ENCODE measurements around the gene MAT1A.
"Not testable (repeated sequence)": the region's sequence is repeated elsewhere in the genome, so short reads cannot be mapped to it uniquely, and the experiment has no call there.

MAT1A gene

DNA sequence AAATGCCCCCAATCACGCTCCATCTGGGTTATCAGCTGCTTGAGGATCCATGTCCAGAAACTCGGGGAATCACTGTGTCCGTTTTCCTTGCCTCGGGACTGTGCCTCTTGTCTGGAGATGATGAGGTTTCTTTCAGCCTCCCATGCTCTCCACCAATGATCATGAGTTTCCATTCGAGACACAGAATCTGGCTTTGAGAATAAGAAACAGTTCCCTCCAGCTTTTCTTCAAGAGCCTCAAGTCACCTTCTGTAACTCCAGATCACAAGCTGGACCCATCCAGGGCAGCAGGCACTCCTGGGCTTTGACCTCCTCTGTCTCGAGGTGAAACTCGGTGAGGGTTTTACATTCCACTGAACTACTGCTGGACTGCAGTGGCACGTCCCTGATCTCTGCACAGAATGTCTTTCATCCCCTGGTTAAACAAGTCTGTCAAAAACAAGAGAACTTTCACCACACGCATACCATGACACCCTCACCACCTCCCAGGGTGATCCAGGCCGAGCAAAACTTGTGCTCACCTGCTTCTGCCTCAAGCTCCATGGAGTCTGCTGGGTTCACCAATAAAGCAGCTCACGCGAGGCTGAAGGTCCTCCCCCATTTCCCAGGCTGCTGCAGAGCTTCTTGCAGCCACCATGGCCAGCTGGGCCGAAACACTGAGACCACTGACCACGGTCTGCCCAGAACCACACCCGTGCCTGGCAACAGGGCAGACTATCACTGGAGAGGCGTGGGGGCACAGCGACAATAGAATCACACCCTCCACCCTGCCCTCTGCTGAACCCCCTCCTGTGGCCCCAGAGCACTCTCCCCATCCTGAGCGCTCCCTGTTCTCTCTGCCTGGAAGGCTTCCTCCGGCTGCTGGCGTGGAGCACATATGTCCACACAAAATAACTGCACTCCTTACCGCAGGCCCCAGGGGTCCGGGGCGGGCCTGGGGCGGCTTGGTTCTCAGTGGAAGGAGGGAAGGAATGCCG is 25.1 kb downstream of the MAT1A start:
- DNase-seq, result no peak

- DNase-seq, result no peak
These were observed 28.0 kb downstream of the MAT1A start for GRCh38 chr10:80261316-80262030.

GRCh38 chr10:80260295-80261243 is 28.9 kb downstream of the MAT1A start:
- no peak for DNase-seq

GRCh38 chr10:80259405-80259871 is 30.0 kb downstream of the MAT1A start:
- DNase-seq, result no peak

DNA sequence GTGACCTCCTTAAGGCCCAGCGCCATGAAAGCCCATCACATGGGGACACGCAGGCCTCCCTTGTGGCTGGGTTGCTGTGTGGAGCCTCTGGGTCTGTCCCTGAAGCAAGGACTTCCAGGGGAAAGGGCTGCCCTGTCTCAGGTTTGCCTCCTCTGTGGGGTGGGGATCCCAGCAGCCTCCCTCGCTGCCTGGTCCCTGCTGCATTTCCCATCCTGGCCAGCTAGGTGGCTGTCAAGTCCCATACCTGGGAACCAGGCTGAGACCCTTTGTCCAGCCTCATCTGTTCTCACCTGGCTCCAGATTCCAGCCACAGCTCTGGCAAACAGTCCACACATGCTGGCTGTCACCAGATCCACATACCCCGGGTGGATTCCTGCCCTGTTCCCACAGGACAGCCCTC is 32.7 kb downstream of the MAT1A start:
- DNase-seq, result not testable (repeated sequence)

DNA sequence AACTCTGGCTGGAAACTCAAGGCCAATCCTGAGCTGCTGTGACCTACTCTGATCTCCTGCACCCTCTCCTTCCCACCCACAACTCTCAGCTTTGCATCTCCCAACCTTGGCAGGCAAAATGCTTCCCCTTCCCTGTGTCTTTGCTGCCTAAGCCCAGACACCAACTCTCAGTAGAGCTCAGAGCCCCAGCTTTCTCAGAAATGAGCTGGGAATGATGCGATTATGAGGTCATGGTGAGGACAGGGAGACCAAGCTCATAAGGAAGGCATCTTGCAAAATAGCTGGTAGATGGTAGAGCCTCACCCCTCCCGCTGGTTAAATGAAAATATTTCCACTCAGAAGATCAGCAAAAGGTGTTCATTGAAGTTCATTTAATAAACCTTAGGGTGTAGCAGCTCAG is 34.7 kb downstream of the MAT1A start:
- not testable (repeated sequence) for DNase-seq

GRCh38 chr10:80253963-80254271 is 35.5 kb downstream of the MAT1A start:
- not testable (repeated sequence) for DNase-seq

- no peak for DNase-seq
These were observed 36.0 kb downstream of the MAT1A start for GRCh38 chr10:80253266-80253962.

- DNase-seq, result no peak
These were observed 37.1 kb downstream of the MAT1A start for GRCh38 chr10:80252296-80252887.

DNA sequence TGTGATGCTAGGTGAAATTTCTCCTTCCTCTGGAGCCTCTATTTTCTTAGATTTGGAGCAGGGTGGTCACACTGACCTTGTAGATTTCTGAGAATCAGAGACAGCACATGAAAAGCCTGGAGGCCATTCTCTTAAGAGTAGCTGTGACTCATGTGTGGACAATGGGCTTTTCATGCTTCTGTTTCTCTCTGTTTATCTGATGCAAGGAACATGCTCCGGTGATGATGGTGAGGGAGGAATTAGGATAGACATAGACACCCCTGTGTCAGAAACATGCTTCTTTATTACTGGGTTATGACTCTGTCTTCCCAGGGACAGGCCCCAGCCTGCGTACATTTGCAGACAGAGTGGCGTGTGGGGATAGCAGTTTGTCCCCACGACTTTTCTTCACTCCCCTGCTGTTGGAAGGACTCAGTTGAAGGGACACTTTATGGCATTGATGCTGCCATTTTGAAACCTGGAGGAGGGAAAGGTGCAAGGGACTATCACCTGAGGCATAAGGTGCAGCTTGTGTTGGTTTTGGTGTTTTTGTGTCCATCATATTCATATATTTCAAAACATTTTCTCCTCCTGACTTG is 37.7 kb downstream of the MAT1A start:
- DNase-seq, result not testable (repeated sequence)

DNA sequence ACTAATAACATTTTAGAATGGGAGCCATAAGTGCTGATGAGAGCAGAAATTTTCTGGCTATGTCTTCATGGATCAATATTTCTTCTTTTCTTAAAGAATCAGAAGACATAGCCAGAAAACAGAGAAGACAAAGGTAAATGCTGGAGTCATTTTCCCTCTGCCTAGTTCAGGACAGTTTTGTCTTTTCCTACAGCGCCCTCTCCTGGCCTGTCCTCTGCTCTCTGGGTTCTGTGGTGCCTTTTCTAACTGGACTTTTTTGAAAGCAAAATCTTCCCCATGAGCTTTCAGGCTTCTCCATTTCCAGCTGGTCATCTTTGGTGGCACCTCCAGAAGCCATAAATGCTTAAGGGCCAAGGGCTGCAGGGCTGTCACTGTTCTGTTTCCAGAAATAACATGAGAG is 39.1 kb downstream of the MAT1A start:
- DNase-seq, result not testable (repeated sequence)

- DNase-seq, result not testable (repeated sequence)
These were observed 39.6 kb downstream of the MAT1A start for GRCh38 chr10:80249906-80250305.

GRCh38 chr10:80247611-80248010 is 41.8 kb downstream of the MAT1A start:
- not testable (repeated sequence) for DNase-seq

DNA sequence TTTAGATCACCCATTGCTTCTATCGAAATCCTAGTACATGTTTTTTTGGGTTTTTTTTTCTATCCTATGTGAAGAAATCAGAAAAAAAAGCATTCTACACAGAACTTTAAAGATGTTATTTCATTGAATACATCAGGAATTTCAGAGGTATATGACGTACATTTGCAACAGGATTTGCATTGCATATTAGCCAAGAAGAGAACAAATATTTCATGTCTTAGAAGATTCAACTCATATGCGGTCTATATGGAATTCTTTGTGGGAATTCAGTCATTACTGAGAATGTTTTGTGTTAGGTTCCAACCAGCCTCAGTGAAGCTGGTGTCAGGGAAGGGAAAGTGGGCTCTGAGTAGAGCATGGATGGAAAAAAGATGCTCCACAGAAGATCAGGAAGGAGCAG is 45.1 kb downstream of the MAT1A start:
- not testable (repeated sequence) for DNase-seq

DNA sequence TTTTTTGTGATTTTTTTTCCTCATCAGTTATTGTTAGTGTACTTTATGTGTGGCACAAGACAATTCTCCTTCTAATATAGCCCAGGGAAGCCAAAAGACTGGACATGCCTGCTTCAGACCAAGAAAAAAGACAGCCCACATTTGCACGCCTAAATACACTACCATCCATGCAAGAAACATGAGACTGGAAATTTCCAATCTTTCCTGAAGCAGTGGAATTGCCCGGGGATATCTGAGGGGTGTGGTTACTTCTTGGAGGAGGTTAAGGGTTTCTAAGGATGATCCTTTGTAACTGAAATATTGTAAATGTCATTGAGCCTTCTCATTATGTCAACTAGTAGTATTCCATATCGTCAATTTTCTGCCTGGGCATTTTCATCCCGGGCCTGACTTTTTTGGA is 47.1 kb downstream of the MAT1A start:
- not testable (repeated sequence) for DNase-seq

DNA sequence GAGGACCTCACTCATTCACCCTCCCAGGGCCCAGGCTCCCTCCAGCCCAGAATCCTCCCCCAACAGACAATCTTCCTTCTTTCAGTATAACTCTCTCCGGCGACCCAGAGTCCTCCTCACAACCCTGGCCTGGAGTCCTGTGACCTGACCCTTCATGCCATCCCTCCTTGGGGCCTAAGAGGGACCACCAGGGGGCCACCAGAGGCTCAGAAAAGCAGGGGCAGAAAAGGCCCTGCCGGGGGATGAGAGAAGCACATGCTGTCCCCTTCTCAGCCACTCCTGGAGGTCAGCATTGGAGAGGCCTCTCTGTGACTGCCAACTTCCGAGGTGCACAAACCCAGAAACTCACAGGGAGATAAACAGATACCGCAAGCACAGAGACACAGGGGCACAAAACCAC is 53.0 kb downstream of the MAT1A start:
- not testable (repeated sequence) for DNase-seq

DNA sequence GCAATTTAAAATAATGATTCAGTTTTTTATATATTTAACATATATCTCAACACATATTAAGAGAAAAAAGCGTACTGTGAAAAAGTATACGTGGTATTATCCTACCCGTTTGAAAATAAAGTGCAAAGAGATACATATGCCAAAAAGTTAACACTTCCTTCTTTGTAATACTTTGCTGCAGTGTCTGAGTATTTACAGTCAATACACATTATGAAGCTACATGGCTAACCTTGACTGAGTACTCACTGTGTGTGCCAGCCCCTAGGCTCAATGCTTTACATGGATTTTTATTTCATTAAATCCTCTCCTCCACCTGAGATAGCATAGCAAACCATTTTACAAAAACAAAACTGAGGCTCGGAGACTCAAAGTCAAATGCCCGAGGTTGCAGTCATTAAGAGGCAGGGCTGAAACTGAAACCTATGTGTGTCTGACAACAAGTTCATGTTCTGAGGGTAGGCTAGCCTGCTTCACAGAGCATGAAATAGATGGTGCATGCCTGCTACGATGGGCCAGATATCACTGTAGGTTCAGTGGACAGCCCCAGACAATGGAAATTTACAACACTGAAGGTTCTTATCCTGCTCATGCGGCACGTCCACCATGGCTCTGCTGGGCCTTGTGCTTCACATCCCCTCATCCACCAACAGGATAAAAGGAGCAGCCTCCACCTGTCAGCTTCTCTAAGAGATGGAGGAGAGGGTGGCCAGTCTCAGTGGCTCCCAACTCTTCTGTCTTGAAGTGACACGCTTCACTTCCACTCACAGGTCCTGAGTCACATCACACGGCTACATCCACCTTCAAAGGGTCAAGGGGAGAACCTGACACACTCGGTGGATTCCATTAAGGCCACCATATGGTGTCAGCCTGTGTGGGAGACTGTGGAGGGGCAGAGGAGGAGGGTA is 54.9 kb downstream of the MAT1A start:
- not testable (repeated sequence) for DNase-seq

DNA sequence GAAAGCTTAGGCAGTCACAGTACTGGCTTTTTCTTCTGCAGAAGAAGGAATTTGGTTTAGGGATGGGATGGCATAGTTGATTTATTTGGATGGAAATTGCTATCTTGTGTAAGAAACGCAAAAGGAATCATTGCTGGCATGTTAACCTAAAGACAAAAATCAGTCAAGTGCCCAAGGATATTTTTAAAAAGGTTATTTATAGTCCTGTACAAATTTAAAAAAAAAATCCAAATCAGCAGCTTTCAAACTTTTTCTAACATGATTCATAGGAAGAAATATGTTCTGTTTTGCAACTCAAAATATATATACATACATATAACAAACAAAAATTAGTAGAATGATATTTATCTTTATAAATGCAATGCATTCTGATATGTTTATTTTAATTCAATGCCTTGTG is 55.6 kb downstream of the MAT1A start:
- DNase-seq, result not testable (repeated sequence)

DNA sequence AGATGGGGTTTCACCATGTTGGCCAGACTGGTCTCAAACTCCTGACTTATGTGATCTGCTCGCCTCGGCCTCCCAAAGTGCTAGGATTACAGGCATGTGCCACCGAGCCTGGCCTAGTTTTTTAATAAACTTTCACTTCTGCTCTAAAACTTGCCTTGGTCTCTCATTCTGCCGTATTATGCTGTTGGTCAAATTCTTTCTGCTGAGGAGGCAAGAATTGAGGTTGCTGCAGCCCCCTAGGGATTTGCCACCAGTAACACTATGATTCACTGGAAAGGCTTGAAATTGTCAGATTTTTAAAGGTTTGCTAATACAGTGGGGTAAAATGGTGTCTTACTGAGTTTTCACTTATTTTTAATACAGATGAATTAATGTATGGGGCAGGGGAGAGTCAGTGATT is 62.7 kb downstream of the MAT1A start:
- not testable (repeated sequence) for DNase-seq

DNA sequence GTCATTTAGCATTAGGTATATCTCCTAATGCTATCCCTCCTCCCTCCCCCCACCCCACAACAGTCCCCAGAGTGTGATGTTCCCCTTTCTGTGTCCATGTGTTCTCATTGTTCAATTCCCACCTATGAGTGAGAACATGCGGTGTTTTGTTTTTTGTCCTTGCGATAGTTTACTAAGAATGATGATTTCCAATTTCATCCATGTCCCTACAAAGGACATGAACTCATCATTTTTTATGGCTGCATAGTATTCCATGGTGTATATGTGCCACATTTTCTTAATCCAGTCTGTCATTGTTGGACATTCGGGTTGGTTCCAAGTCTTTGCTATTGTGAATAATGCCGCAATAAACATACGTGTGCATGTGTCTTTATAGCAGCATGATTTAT is 66.4 kb downstream of the MAT1A start:
- DNase-seq, result not testable (repeated sequence)
